ENCODE results near the gene CDV3. TPM values are rescaled to one million over a fixed set of nuclear protein-coding genes. Genes with fewer than 3 reads are reported as not detected.

The CDV3 gene
- polyA plus RNA-seq, 1 donor (not counting 4 experiments of a cell fraction or from before 2014, with no cell fraction given) = 150 TPM

DNA sequence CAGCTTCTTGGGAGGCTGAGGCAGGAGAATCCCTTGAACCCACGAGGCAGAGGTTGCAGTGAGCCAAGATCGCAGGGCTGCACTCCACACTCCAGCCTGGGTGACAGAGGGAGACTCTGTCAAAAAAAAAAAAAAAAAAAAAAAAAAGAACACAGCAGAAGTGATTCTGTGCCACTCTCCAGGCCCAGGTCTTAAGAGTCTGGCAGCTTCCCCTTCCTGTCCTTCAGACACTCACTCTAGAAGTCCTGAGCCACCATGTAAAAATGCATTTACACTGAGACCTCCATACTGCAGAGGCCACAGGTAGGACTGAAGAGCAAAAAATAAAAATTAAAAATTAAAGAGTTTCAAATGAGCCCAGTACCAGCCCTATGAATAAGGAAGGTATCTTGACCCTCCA is 11.8 kb upstream of the CDV3 start:
- Histone ChIP-seq H3K4me2 (ENCODE audit: control insufficient read depth, extremely low read depth, insufficient read depth, low read depth, low read length) (no peak overlapping the region), H3K4me1 (ENCODE audit: control insufficient read depth, extremely low read depth, insufficient read depth, low read length) (no peaks in the 10 kb centered on the region), H3K9me3 (ENCODE audit: control insufficient read depth, low read depth, low read length) (no peaks in the 10 kb centered on the region), H2AFZ (ENCODE audit: control insufficient read depth, low read length) (no peak overlapping the region), H3K27me3 (ENCODE audit: control insufficient read depth, extremely low read depth, insufficient read depth, low read length) (no peaks in the 10 kb centered on the region), H3K36me3 (ENCODE audit: control insufficient read depth in 2 of 2, extremely low read depth in 1 of 2, insufficient read depth in 2 of 2, low read length in 2 of 2) (no peaks in the 10 kb centered on the region), H3K9me1 (ENCODE audit: control insufficient read depth, extremely low read depth, insufficient read depth, low read length) (no peaks in the 10 kb centered on the region), H3K79me2 (ENCODE audit: control insufficient read depth, insufficient read depth, low read length) (no peaks in the 10 kb centered on the region), H3K4me3 (ENCODE audit: control insufficient read depth in 2 of 3, extremely low read depth in 1 of 3, insufficient read depth in 2 of 3, low read depth in 1 of 3, low read length in 3 of 3) (no peak overlapping the region), H3K27ac (ENCODE audit: control insufficient read depth, insufficient read depth, low read length) (no peak overlapping the region), H3K9ac (ENCODE audit: control insufficient read depth, extremely low read depth, insufficient read depth, low read length) (no peak overlapping the region), H4K20me1 (ENCODE audit: control insufficient read depth, extremely low read depth, insufficient read depth, low read length) (no peaks in the 10 kb centered on the region)
- dilution Hi-C loops (cut with MboI; ENCODE audit: extremely low pct_ligation_motif_present, low sequenced_read_pairs) = no loop called here
- FAIRE-seq = no peak
- TF ChIP-seq EZH2 (IDR thresholded peaks at IDR 0.05; ENCODE audit: low read length) = no peak
- TF ChIP-seq, protein P1, sequence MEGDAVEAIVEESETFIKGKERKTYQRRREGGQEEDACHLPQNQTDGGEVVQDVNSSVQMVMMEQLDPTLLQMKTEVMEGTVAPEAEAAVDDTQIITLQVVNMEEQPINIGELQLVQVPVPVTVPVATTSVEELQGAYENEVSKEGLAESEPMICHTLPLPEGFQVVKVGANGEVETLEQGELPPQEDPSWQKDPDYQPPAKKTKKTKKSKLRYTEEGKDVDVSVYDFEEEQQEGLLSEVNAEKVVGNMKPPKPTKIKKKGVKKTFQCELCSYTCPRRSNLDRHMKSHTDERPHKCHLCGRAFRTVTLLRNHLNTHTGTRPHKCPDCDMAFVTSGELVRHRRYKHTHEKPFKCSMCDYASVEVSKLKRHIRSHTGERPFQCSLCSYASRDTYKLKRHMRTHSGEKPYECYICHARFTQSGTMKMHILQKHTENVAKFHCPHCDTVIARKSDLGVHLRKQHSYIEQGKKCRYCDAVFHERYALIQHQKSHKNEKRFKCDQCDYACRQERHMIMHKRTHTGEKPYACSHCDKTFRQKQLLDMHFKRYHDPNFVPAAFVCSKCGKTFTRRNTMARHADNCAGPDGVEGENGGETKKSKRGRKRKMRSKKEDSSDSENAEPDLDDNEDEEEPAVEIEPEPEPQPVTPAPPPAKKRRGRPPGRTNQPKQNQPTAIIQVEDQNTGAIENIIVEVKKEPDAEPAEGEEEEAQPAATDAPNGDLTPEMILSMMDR (optimal IDR thresholded peaks at IDR 0.05 in 1 of 3, IDR thresholded peaks at IDR 0.05 in 1 of 3, conservative IDR thresholded peaks at IDR 0.05 in 1 of 3; ENCODE audit: extremely low read depth in 1 of 3, insufficient read depth in 2 of 3, low read length in 3 of 3) = no peak
- no peak for DNase-seq (ENCODE audit: low read depth, low spot score)

DNA sequence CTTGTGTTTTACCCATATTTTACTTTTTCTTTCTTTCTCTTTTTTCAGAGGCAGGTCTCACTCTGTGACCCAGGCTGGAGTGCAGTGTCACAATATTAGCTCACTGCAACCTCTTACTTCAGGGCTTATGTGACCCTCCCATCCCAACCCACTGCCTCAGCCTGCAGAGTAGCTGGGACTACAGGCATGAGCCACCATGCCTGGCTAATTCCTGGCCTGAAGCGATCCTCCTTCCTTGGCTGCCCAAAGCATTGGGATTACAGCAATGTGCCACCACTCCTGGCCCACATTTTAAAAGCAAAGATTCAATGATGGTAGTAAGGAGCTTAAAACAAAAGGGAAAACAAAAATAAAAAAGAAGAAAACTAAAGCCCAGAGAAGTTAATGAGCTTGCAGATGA is 11.1 kb upstream of the CDV3 start:
- Histone ChIP-seq H2AFZ (ENCODE audit: control insufficient read depth, low read length) (no peak overlapping the region), H3K9ac (ENCODE audit: control insufficient read depth, extremely low read depth, insufficient read depth, low read length) (no peak overlapping the region), H3K9me1 (ENCODE audit: control insufficient read depth, extremely low read depth, insufficient read depth, low read length) (no peaks in the 10 kb centered on the region), H3K4me3 (ENCODE audit: control insufficient read depth in 2 of 3, extremely low read depth in 1 of 3, insufficient read depth in 2 of 3, low read depth in 1 of 3, low read length in 3 of 3) (no peak overlapping the region), H3K36me3 (ENCODE audit: control insufficient read depth in 2 of 2, extremely low read depth in 1 of 2, insufficient read depth in 2 of 2, low read length in 2 of 2) (no peaks in the 10 kb centered on the region), H3K9me3 (ENCODE audit: control insufficient read depth, low read depth, low read length) (no peaks in the 10 kb centered on the region), H3K27ac (ENCODE audit: control insufficient read depth, insufficient read depth, low read length) (no peak overlapping the region), H4K20me1 (ENCODE audit: control insufficient read depth, extremely low read depth, insufficient read depth, low read length) (no peaks in the 10 kb centered on the region), H3K27me3 (ENCODE audit: control insufficient read depth, extremely low read depth, insufficient read depth, low read length) (no peaks in the 10 kb centered on the region), H3K4me2 (ENCODE audit: control insufficient read depth, extremely low read depth, insufficient read depth, low read depth, low read length) (no peak overlapping the region), H3K4me1 (ENCODE audit: control insufficient read depth, extremely low read depth, insufficient read depth, low read length) (no peaks in the 10 kb centered on the region), H3K79me2 (ENCODE audit: control insufficient read depth, insufficient read depth, low read length) (no peaks in the 10 kb centered on the region)
- no peak for TF ChIP-seq EZH2 (IDR thresholded peaks at IDR 0.05; ENCODE audit: low read length)
- TF ChIP-seq, protein P1 (optimal IDR thresholded peaks at IDR 0.05 in 1 of 3, IDR thresholded peaks at IDR 0.05 in 1 of 3, conservative IDR thresholded peaks at IDR 0.05 in 1 of 3; ENCODE audit: extremely low read depth in 1 of 3, insufficient read depth in 2 of 3, low read length in 3 of 3) = no peak
- FAIRE-seq (no peak), DNase-seq (ENCODE audit: low read depth, low spot score) (no peak)
- dilution Hi-C loops (cut with MboI; ENCODE audit: extremely low pct_ligation_motif_present, low sequenced_read_pairs) = no loop called here

Measured in keratinocyte (primary cell).